ENCODE data around the gene MAP3K20. TPM values are rescaled to one million over a fixed set of nuclear protein-coding genes. Genes with fewer than 3 reads are reported as not detected.

The MAP3K20 gene
- total RNA-seq, 1 donor from 2014 or later, result 18.0 TPM

DNA sequence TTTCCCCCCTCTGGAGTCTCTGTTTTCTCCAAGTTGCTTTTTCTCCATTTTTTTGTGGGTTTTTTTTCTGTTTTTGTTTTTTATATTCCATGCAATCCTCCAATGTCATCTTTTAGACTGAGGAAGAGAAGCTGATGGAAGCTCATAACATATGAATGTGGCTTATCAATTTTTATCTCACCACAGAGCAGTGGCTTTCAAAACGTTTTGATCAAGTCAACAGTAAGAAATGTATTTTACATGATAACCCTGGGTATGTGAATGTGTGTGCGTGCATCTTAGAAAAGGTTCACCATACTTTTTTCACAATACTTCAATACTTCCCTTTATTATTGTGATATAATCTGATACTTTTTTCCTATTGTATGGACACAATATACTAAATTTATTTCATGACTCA is 214.4 kb downstream of the MAP3K20 start:
- no peak overlapping the region for H3K27ac Mint-ChIP-seq
- H3K27ac ChIP-seq, result no peak overlapping the region
- H3K79me2 ChIP-seq (ENCODE audit: low read depth), result no peaks in the 10 kb centered on the region
- DNase-seq (ENCODE audit: low spot score), result no peak
- no peak overlapping the region for H3K4me3 Mint-ChIP-seq
- H2AFZ ChIP-seq (replicated peaks), result no peak overlapping the region
- H3K27me3 ChIP-seq, result no peaks in the 10 kb centered on the region
- H3K27me3 Mint-ChIP-seq (ENCODE audit: insufficient read depth, low read depth), result no peaks in the 10 kb centered on the region
- H3K4me3 ChIP-seq, result no peak overlapping the region
- H3K9ac ChIP-seq, result no peak overlapping the region
- H3F3A ChIP-seq (ENCODE audit: low read depth), result no peaks in the 10 kb centered on the region
- no peaks in the 10 kb centered on the region for H3K4me1 ChIP-seq
- TF ChIP-seq EZH2phosphoT487 (IDR thresholded peaks at IDR 0.05) (no peak), EZH2 (IDR thresholded peaks at IDR 0.05) (no peak)
- TF ChIP-seq, protein P1, sequence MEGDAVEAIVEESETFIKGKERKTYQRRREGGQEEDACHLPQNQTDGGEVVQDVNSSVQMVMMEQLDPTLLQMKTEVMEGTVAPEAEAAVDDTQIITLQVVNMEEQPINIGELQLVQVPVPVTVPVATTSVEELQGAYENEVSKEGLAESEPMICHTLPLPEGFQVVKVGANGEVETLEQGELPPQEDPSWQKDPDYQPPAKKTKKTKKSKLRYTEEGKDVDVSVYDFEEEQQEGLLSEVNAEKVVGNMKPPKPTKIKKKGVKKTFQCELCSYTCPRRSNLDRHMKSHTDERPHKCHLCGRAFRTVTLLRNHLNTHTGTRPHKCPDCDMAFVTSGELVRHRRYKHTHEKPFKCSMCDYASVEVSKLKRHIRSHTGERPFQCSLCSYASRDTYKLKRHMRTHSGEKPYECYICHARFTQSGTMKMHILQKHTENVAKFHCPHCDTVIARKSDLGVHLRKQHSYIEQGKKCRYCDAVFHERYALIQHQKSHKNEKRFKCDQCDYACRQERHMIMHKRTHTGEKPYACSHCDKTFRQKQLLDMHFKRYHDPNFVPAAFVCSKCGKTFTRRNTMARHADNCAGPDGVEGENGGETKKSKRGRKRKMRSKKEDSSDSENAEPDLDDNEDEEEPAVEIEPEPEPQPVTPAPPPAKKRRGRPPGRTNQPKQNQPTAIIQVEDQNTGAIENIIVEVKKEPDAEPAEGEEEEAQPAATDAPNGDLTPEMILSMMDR (IDR thresholded peaks at IDR 0.05), result no peak
- no peaks in the 10 kb centered on the region for H3K36me3 Mint-ChIP-seq
- H3K4me2 ChIP-seq, result no peak overlapping the region
- peaks cover 2% of the 10 kb centered on the region for H3K9me3 ChIP-seq (ENCODE audit: low read depth)
- peaks cover 2% of the 10 kb centered on the region for H3K9me3 Mint-ChIP-seq
- H3K4me1 Mint-ChIP-seq, result no peaks in the 10 kb centered on the region
- peaks cover under 1% of the 10 kb centered on the region for H3K36me3 ChIP-seq
- H4K20me1 ChIP-seq (ENCODE audit: low read depth), result no peaks in the 10 kb centered on the region

DNA sequence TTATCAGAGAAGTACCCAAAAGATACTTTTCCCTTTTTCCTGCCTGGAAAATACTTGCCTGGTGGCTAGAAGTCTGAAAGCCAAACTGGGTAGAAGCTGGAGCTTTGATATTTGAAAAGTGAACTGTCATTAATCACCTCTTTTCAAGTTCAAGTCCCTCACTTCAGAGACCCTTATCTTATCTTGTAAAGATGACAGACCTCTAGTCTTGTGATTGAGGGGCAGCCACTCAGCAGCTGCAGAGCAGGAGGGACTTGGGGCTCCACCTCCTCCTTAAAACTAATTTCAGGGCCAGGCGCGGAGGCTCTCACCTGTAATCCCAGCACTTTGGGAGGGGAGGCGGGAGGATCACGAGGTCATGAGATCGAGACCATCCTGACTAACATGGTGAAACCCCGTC is 214.9 kb downstream of the MAP3K20 start:
- Mint-ChIP-seq H3K36me3 (no peaks in the 10 kb centered on the region), H3K9me3 (peaks cover 2% of the 10 kb centered on the region), H3K4me3 (no peak overlapping the region), H3K27me3 (ENCODE audit: insufficient read depth, low read depth) (no peaks in the 10 kb centered on the region), H3K4me1 (no peaks in the 10 kb centered on the region), H3K27ac (no peak overlapping the region)
- no peaks in the 10 kb centered on the region for H3K79me2 ChIP-seq (ENCODE audit: low read depth)
- peaks cover 3% of the 10 kb centered on the region for H3K36me3 ChIP-seq
- peaks cover 5% of the 10 kb centered on the region for H3K9me3 ChIP-seq (ENCODE audit: low read depth)
- no peak overlapping the region for H3K4me2 ChIP-seq
- no peak overlapping the region for H3K9ac ChIP-seq
- no peaks in the 10 kb centered on the region for H3K4me1 ChIP-seq
- H3K27me3 ChIP-seq, result no peaks in the 10 kb centered on the region
- TF ChIP-seq, protein P1 (IDR thresholded peaks at IDR 0.05), result no peak
- TF ChIP-seq EZH2phosphoT487 (IDR thresholded peaks at IDR 0.05) (no peak), EZH2 (IDR thresholded peaks at IDR 0.05) (no peak)
- no peak for DNase-seq (ENCODE audit: low spot score)
- no peak overlapping the region for H3K4me3 ChIP-seq
- no peak overlapping the region for H2AFZ ChIP-seq (replicated peaks)
- H4K20me1 ChIP-seq (ENCODE audit: low read depth), result no peaks in the 10 kb centered on the region
- no peak overlapping the region for H3K27ac ChIP-seq
- H3F3A ChIP-seq (ENCODE audit: low read depth), result no peaks in the 10 kb centered on the region

DNA sequence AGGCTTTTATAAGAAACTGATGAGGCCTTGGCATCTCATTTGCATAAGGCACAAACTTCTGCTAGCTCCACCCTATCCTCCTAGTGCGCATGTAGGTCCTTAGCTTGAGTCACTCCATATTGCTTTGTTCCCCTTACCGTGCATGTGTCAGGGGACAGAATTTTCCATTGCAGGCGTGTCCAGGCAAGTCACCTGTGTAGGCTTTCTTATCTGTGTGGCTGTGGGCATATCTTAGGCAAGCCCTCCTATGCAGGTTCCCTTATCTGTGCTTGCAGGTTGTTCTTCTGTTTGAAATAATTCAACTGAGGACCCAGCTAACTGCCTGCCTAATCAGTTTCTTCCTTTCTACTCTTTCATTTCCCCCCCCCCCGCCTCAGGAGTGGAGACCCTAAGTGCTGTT is 215.8 kb downstream of the MAP3K20 start:
- no peak overlapping the region for H3K9ac ChIP-seq
- H3K27me3 ChIP-seq, result no peaks in the 10 kb centered on the region
- no peak overlapping the region for H3K27ac Mint-ChIP-seq
- peaks cover 5% of the 10 kb centered on the region for H3K9me3 Mint-ChIP-seq
- no peaks in the 10 kb centered on the region for H4K20me1 ChIP-seq (ENCODE audit: low read depth)
- H3K4me1 Mint-ChIP-seq, result no peaks in the 10 kb centered on the region
- no peak for TF ChIP-seq EZH2phosphoT487 (IDR thresholded peaks at IDR 0.05)
- TF ChIP-seq, protein P1 (IDR thresholded peaks at IDR 0.05), result no peak
- TF ChIP-seq EZH2 (IDR thresholded peaks at IDR 0.05), result no peak
- H3K27me3 Mint-ChIP-seq (ENCODE audit: insufficient read depth, low read depth), result no peaks in the 10 kb centered on the region
- H3K79me2 ChIP-seq (ENCODE audit: low read depth), result no peaks in the 10 kb centered on the region
- no peak overlapping the region for H3K4me3 Mint-ChIP-seq
- no peaks in the 10 kb centered on the region for H3F3A ChIP-seq (ENCODE audit: low read depth)
- H3K36me3 ChIP-seq, result peaks cover 3% of the 10 kb centered on the region
- no peak overlapping the region for H3K4me2 ChIP-seq
- H3K36me3 Mint-ChIP-seq, result no peaks in the 10 kb centered on the region
- H3K4me1 ChIP-seq, result no peaks in the 10 kb centered on the region
- no peak overlapping the region for H3K27ac ChIP-seq
- DNase-seq (ENCODE audit: low spot score), result no peak
- no peak overlapping the region for H3K4me3 ChIP-seq
- peaks cover 5% of the 10 kb centered on the region for H3K9me3 ChIP-seq (ENCODE audit: low read depth)
- no peak overlapping the region for H2AFZ ChIP-seq (replicated peaks)

All from neural progenitor cell (in vitro differentiated cells).